Right atrium auricular region (tissue), 2 donors: Measurements from ENCODE around the gene TCIRG1. TPM values are rescaled to one million over a fixed set of nuclear protein-coding genes. Genes with fewer than 3 reads are reported as not detected.

Experiments
- DNase-seq: peaks from one replicate; pipeline ENCODE4 v3.0.0-alpha.2; 2019; ENCODE audit warnings: low spot score
- H3K27ac ChIP-seq, 2 donors: fragments of 200-600 bp; sonication (generic); 1 replicate in 1 of 2; 2 replicates in 1 of 2; pipeline ENCODE4 v1.5.1; 2016 to 2019
- H3K27me3 ChIP-seq, 2 donors: fragments of 200-600 bp; sonication (generic); one replicate each; pipeline versions ENCODE4 v1.5.1 to v1.6.0; 2017 to 2019
- H3K36me3 ChIP-seq: fragments of 200-600 bp; sonication (generic); one replicate; pipeline ENCODE4 v1.5.1; 2016
- H3K4me1 ChIP-seq, 2 donors: fragments of 200-600 bp; sonication (generic); one replicate each; pipeline versions ENCODE4 v1.5.1 to v1.6.0; 2017 to 2019
- H3K4me3 ChIP-seq, 2 donors: fragments of 200-600 bp; sonication (generic); 1 replicate in 1 of 2; 2 replicates in 1 of 2; pipeline ENCODE4 v1.5.1; 2017 to 2019; ENCODE audit warnings: mild to moderate bottlenecking in 1 of 2, moderate library complexity in 1 of 2
- H3K9me3 ChIP-seq, 2 donors: fragments of 200-600 bp; sonication (generic); one replicate each; pipeline ENCODE4 v1.5.1; 2019
- total RNA-seq, 2 donors: library from RNA; depleted of rRNA; stranded (reverse); fragments of >200 nt; gene quantifications; one replicate each; pipeline ENCODE4 v1.1.0, GENCODE V29; 2016
- TF ChIP-seq, protein P1 (sequence below), 2 donors: fragments of 200-600 bp; sonication (generic); IDR thresholded peaks; one replicate each; pipeline ENCODE4 v1.5.1; 2019; ENCODE audit warnings: antibody characterized with exemption in 2 of 2

TCIRG1 gene
- total RNA-seq, 2 donors from 2014 or later: 19.2 to 50.7 TPM

DNA sequence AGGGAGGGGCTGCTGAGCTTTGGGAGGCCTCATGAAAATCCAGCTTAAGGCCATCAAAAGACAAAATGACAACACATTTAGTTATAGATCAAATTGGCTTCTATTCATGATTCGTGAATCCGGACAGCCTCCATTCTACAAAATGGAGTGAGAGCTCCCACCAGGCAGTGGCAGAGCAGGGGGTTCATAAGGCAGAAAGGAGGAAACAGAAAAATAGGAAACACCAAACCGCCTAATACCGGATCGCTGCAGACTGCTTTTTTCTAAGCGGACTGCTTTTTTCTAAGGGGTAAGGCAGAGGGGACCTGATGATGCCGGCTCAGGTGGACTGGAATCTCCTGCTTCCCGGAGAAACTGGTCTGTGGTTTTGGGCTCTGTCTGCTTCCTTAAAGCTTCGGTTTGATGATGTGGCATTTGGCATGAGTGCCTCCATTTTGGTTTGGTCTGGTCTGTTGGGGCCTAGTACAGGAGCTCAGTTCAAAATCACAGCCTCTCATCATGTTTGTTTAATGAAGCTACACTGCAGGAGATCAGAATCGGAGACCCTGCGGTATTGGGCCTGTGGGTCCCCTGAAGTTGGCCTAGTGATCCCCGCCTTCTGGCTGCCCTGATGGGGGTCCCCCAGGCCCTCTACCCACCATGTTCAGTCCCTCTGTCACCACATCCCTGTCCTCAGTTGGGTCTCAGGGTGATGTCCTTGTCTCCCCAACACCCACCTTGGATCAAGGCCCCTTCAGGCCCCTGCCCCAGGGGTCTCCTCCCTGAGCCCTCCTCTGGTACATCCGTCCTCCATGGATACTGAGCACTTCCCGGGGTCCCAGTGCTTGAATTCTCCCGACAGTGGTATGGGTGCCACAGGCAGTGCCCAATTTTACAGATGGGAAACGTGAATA, 27.5 kb upstream of the TCIRG1 start:
- TF ChIP-seq, protein P1, sequence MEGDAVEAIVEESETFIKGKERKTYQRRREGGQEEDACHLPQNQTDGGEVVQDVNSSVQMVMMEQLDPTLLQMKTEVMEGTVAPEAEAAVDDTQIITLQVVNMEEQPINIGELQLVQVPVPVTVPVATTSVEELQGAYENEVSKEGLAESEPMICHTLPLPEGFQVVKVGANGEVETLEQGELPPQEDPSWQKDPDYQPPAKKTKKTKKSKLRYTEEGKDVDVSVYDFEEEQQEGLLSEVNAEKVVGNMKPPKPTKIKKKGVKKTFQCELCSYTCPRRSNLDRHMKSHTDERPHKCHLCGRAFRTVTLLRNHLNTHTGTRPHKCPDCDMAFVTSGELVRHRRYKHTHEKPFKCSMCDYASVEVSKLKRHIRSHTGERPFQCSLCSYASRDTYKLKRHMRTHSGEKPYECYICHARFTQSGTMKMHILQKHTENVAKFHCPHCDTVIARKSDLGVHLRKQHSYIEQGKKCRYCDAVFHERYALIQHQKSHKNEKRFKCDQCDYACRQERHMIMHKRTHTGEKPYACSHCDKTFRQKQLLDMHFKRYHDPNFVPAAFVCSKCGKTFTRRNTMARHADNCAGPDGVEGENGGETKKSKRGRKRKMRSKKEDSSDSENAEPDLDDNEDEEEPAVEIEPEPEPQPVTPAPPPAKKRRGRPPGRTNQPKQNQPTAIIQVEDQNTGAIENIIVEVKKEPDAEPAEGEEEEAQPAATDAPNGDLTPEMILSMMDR (IDR thresholded peaks at IDR 0.05): no peak
- H3K9me3 ChIP-seq: no peaks in the 10 kb centered on the region
- H3K4me1 ChIP-seq: peaks cover 0 to 31% of the 10 kb centered on the region in 2 donors
- H3K27ac ChIP-seq: peak overlapping the region; percentile 79 to 80
- peak overlapping the region in 1 of 2 donors; percentile 43 for H3K4me3 ChIP-seq
- DNase-seq: no peak
- no peaks in the 10 kb centered on the region for H3K27me3 ChIP-seq
- H3K36me3 ChIP-seq: no peaks in the 10 kb centered on the region

DNA sequence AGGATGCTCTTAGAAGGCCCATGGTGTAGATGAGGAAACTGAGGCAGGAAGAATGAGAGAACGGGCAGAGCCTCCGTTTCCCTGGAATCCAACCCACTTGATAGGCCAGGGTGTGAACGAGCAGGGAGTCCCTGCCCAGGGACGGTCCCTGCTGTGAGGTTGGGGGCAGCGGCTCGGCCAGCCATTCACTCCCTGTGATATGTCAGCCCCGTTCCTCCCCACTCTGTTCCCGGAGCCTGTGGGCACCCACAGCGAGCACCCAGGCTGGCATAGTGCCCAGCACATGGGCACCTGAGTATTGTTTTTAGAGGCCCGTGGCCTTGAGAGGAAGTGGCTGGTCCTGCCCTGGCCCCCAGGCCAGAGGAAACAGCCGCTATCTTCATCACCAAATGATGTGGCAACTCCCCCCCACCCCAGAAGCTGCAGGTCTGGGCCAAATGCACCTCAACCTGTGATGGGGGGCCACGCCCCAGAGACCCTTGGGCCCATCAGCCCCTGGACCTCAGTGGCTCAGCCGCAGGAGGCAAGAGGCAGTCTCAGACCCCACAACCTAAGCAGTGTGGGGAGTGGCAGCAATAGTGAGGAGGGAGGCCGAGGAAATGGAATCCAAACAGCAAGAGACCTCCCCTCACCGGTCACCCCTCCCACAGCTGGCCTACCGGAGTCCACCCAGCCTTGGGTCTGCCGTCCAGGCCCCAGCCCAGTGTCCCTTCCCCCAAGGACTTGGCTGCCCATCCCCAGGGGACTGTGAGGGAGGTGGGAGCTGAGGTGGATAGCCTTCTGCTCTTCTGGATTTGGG, 26.6 kb upstream of the TCIRG1 start:
- Histone ChIP-seq H3K9me3 (no peaks in the 10 kb centered on the region), H3K36me3 (no peaks in the 10 kb centered on the region), H3K4me1 (peaks cover 0 to 38% of the 10 kb centered on the region in 2 donors), H3K4me3 (no peak overlapping the region), H3K27ac (no peak overlapping the region), H3K27me3 (no peaks in the 10 kb centered on the region)
- TF ChIP-seq, protein P1 (IDR thresholded peaks at IDR 0.05): no peak
- DNase-seq: no peak

DNA sequence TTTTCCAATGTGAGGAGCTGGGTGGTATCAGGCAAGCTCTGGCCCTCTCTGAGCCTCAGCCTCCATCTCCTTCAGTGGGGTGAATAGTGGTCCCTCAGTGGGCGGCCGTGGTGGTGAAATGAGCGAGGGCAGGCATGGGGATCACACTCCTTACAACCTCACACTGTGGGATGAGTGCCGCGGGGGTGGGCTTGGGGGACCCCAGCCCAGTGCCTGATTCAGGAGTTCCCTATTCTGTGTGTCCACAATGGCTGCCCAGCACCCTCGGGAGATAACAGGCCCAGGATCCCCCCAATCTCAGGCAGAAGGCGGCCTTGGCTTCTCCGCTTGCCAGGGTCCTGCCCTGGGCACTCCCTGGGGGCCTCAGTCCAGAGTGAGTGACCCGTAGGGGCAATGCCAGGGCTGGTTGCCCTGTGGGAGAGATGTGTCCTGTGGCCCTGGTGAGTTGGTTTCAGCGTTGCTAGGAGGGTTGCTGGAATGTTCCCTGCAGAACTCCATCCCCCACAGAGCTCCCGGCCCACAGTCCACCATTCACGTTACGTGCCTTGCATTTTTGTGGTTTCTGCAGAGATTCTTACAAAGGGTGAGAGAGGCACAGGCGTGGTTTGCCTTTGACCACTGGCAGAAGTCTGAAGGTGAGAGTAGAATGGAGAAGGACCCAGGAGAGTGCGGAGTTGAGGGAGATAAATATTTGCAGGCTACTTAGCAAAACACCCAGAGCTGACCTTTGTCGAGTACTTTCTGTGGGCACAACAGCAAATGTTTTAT, 25.8 kb upstream of the TCIRG1 start:
- no peak overlapping the region for H3K27ac ChIP-seq
- H3K27me3 ChIP-seq: no peaks in the 10 kb centered on the region
- peaks cover 0 to 40% of the 10 kb centered on the region in 2 donors for H3K4me1 ChIP-seq

DNA sequence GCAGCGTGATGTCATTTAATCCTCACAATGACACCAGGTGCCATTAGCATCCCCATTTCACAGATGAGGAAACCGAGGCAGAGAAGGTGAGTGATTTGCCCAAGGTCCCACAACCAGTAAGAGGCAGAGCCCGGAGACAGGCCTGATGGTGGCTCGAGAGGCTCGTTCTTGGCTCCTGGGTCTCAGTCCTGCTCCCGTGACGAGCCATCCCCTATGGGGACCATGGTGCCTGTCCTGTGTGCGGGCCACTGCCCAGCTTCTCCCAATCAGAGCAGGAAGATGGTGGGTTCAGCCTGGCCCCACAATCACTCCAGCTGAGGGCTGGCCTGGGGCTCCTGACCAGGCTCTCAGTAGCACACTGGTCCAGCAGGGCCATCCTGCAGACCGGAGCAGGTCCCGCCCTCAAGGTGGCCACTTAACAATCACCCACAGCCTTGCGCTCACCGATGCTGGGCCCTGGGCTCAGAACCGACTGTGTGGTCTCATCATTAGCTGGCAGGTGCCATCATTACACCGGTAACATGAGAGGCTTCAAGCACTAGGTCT, 25.1 kb upstream of the TCIRG1 start:
- no peak for DNase-seq
- H3K4me1 ChIP-seq: peaks cover 0 to 39% of the 10 kb centered on the region in 2 donors
- H3K36me3 ChIP-seq: no peaks in the 10 kb centered on the region
- TF ChIP-seq, protein P1 (IDR thresholded peaks at IDR 0.05): no peak
- H3K9me3 ChIP-seq: no peaks in the 10 kb centered on the region
- no peaks in the 10 kb centered on the region for H3K27me3 ChIP-seq
- no peak overlapping the region for H3K4me3 ChIP-seq
- H3K27ac ChIP-seq: no peak overlapping the region

More for the DNA sequence above, 25.8 kb upstream of the TCIRG1 start:
- Histone ChIP-seq H3K4me3 (no peak overlapping the region), H3K9me3 (no peaks in the 10 kb centered on the region), H3K36me3 (no peaks in the 10 kb centered on the region)
- DNase-seq: no peak
- TF ChIP-seq, protein P1 (IDR thresholded peaks at IDR 0.05): no peak
